ENCODE measurements around the gene FGD4.
A peak's percentile ranks its signal among the peaks of the same experiment; 100 is the strongest.

FGD4 gene

DNA sequence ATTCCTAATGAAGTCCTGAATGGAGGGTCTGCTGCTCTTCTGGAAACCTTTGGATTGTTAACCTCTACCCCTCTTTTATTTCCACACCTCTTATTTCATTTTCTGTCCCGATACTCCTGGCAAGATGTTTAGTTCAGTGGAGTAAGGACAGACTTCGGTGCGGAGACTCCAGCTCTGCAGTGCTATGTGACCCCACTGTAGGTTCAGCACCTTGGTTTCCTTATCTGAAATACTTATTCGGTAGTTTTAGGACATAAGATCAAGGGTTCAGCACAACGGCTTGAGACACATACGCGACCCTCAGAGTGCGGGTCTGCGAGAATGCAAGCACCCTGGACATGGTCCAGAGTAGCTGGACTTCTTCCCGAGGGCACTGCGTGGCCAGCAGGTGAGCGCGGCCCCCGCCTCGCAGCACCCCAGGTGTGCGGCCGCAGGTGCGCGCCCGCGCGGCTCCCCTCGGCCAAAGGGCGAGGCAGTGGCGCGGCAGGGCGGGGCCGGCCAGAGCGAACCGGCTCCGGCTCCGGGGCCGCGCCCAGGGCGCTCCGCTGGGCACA lies 465 bp upstream of the FGD4 start:
- TF ChIP-seq NFRKB (IDR thresholded peaks at IDR 0.05) (no peak), TARDBP (IDR thresholded peaks at IDR 0.05) (no peak), SUZ12 (IDR thresholded peaks at IDR 0.05) (no peak), HDGF (IDR thresholded peaks at IDR 0.05; ENCODE audit: borderline replicate concordance) (no peak), ELF4 (IDR thresholded peaks at IDR 0.05) (no peak)
- POLR2A ChIA-PET = interaction anchor here (0.6 to 1.3 kb wide), 3 partner anchors 20 to 670 kb away, joined by 3 to 4 read pairs (median 3); partner anchors contain the start of genes AMN1 and DNM1L
- CTCF ChIA-PET = interaction anchor here (1.2 kb wide), 1 partner anchor 33 kb away, joined by 3 read pairs; no protein-coding TSS in a partner anchor
- no peak for DNase-seq (ENCODE audit: extremely low spot score)

DNA sequence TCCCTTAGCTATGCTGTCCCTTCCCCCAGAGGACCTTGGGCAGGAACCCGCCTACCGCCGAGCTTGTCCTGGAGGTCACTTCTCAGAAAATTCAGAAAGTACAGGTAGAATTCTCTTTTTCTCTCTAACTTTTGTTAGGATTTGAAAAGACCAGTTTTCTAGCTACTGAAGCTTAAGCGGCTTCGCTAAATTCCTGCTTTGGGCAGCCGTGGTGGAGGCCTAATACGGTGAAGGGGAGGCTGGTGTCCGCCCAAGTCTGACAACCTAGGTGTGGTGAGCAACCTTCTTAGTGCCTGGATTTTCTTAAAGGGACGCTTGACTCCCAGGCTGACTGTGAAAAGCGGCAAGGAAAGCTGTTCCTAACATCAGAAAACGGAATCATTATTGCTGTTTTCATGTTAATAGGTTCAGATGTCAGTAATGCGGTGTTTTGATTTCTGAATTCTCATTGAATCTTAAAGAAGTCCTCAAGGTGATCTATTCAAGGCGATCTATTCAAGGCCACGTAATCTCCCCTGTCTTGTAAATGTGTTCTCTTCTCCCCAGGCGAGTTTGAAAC lies 835 bp downstream of the FGD4 start:
- TF ChIP-seq ARNT (IDR thresholded peaks at IDR 0.05) (no peak), ZNF384 (IDR thresholded peaks at IDR 0.05) (no peak), ELF4 (IDR thresholded peaks at IDR 0.05) (no peak), SUZ12 (IDR thresholded peaks at IDR 0.05) (no peak)
- ChIA-PET POLR2A (interaction anchor here (1.0 to 1.3 kb wide), 4 partner anchors 21 to 355 kb away, joined by 3 to 4 read pairs (median 4); partner anchors contain the start of genes DNM1L and YARS2), CTCF (no interaction called here)
- DNase-seq (ENCODE audit: extremely low spot score) = peak; percentile 25

DNA sequence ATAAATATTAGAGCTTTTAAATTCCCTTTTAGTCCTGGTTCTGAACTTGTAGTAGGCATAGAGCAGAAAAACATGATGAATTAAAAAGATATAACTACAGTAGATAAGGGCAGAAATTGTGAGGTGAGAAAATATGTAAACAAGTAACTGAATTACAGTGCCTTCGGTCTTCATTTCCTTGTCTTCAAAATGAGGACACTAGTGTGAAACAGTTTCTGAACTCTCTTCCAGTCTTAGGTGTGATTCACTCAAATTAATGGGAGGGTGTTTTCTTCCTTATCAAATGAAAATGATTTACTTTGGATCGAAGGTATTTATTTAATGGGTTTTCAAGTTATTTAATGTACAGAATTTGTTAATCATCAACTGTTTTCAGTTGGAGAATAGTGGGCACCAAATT lies 1.5 kb downstream of the FGD4 start:
- ChIA-PET POLR2A (interaction anchor here (1.0 kb wide), 1 partner anchor 277 kb away, joined by 3 read pairs; no protein-coding TSS in a partner anchor), CTCF (no interaction called here)
- DNase-seq (ENCODE audit: extremely low spot score) = no peak

DNA sequence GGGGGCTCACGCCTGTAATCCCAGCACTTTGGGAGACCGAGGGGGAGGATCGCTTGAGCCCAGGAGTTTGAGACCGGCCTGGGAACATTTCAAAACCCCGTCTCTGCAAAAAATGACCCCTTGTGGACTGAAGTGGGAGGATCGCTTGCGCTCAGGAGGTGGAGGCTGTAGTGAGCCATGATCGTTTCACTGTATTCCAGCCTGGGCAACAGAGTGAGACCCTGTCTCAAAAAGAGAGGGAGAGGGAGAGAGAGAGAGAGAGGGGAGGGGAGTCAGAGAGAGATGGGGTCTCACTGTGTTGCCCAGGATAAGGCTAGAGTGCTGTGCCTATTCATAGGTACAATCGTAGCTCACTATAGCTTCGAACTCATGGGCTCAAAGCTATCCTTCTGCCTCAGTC lies 2.8 kb downstream of the FGD4 start:
- TF ChIP-seq, protein P1, sequence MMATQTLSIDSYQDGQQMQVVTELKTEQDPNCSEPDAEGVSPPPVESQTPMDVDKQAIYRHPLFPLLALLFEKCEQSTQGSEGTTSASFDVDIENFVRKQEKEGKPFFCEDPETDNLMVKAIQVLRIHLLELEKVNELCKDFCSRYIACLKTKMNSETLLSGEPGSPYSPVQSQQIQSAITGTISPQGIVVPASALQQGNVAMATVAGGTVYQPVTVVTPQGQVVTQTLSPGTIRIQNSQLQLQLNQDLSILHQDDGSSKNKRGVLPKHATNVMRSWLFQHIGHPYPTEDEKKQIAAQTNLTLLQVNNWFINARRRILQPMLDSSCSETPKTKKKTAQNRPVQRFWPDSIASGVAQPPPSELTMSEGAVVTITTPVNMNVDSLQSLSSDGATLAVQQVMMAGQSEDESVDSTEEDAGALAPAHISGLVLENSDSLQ (IDR thresholded peaks at IDR 0.05) = no peak
- no peak for TF ChIP-seq ARNT (IDR thresholded peaks at IDR 0.05)
- TF ChIP-seq SUZ12 (IDR thresholded peaks at IDR 0.05) = no peak
- no peak for TF ChIP-seq BHLHE40 (IDR thresholded peaks at IDR 0.05; ENCODE audit: borderline replicate concordance)
- TF ChIP-seq FOXA1 (IDR thresholded peaks at IDR 0.05) = no peak
- no peak for TF ChIP-seq TARDBP (IDR thresholded peaks at IDR 0.05)
- TF ChIP-seq CTBP1 (IDR thresholded peaks at IDR 0.05; ENCODE audit: borderline replicate concordance) = no peak
- no peak for TF ChIP-seq HDGF (IDR thresholded peaks at IDR 0.05; ENCODE audit: borderline replicate concordance)
- TF ChIP-seq L3MBTL2 (conservative IDR thresholded peaks at IDR 0.05) = no peak
- no peak for TF ChIP-seq FOXK2 (IDR thresholded peaks at IDR 0.05)
- TF ChIP-seq ZNF384 (IDR thresholded peaks at IDR 0.05) = no peak
- no peak for TF ChIP-seq ELF4 (IDR thresholded peaks at IDR 0.05)
- no peak for TF ChIP-seq NFRKB (IDR thresholded peaks at IDR 0.05)
- no peak for TF ChIP-seq FOXM1 (IDR thresholded peaks at IDR 0.05; ENCODE audit: borderline replicate concordance)
- TF ChIP-seq LEF1 (IDR thresholded peaks at IDR 0.05; ENCODE audit: borderline replicate concordance) = no peak
- TF ChIP-seq SP1 (IDR thresholded peaks at IDR 0.05) = no peak
- CTCF ChIA-PET = no interaction called here
- POLR2A ChIA-PET = no interaction called here

More for the DNA sequence above, 1.5 kb downstream of the FGD4 start:
- TF ChIP-seq SUZ12 (IDR thresholded peaks at IDR 0.05) = no peak
- no peak for TF ChIP-seq SP1 (IDR thresholded peaks at IDR 0.05)

DNA sequence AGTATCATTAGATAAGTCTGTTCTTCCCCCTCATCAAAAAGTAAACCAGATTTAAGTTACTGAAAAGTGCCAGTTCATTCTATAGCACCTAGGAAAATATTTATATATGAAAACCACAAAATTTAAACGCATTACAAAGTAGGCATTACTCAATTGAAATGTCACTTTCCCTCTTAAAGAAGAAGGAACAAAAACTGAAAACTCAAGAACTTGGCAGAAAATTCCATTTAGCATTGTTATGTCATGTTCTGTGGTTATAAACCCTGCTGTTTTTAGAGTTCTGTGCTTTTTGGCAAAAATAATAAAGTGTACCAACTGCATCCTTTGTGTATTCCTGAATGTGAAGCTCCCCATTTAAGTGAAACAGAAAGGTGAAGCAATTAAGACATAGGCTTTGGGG lies 3.6 kb downstream of the FGD4 start:
- ChIA-PET POLR2A (interaction anchor here (1.0 kb wide), 1 partner anchor 276 kb away, joined by 5 read pairs; the partner anchor contains the start of gene DNM1L), CTCF (no interaction called here)
- DNase-seq (ENCODE audit: extremely low spot score) = no peak
- no peak for TF ChIP-seq CTBP1 (IDR thresholded peaks at IDR 0.05; ENCODE audit: borderline replicate concordance)
- no peak for TF ChIP-seq L3MBTL2 (conservative IDR thresholded peaks at IDR 0.05)
- TF ChIP-seq, protein P1 (IDR thresholded peaks at IDR 0.05) = no peak
- no peak for TF ChIP-seq HDGF (IDR thresholded peaks at IDR 0.05; ENCODE audit: borderline replicate concordance)
- no peak for TF ChIP-seq NFRKB (IDR thresholded peaks at IDR 0.05)
- no peak for TF ChIP-seq SUZ12 (IDR thresholded peaks at IDR 0.05)
- no peak for TF ChIP-seq FOXA1 (IDR thresholded peaks at IDR 0.05)
- TF ChIP-seq ZNF384 (IDR thresholded peaks at IDR 0.05) = no peak
- no peak for TF ChIP-seq FOXK2 (IDR thresholded peaks at IDR 0.05)
- no peak for TF ChIP-seq ARNT (IDR thresholded peaks at IDR 0.05)

More for the DNA sequence above, 2.8 kb downstream of the FGD4 start:
- no peak for DNase-seq (ENCODE audit: extremely low spot score)

DNA sequence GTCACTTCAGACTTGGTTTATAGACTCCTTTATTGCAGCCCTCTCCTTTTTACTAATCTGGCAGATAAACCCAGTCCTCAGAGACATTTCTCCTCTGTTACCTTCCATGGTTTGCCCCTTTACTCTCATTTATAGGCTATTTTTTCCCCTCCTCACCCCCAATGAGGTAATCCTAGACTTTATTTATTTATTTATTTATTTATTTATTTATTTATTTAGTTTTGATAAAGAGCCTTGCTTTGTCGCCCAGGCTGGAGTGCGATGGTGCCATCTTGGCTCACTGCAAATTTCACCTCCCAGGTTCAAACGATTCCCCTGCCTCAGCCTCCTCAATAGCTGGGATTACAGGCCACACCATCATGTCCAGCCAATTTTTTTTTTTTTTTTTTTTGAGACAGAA lies 8.4 kb downstream of the FGD4 start:
- ChIA-PET CTCF (interaction anchor here (0.7 kb wide), 1 partner anchor 512 kb away, joined by 3 read pairs; no protein-coding TSS in a partner anchor), POLR2A (no interaction called here)
- no peak for TF ChIP-seq SUZ12 (IDR thresholded peaks at IDR 0.05)
- no peak for TF ChIP-seq ARNT (IDR thresholded peaks at IDR 0.05)
- no peak for TF ChIP-seq LEF1 (IDR thresholded peaks at IDR 0.05; ENCODE audit: borderline replicate concordance)
- TF ChIP-seq FOXA1 (IDR thresholded peaks at IDR 0.05) = no peak
- no peak for TF ChIP-seq HDGF (IDR thresholded peaks at IDR 0.05; ENCODE audit: borderline replicate concordance)
- TF ChIP-seq CTBP1 (IDR thresholded peaks at IDR 0.05; ENCODE audit: borderline replicate concordance) = no peak
- TF ChIP-seq FOXK2 (IDR thresholded peaks at IDR 0.05) = no peak
- no peak for TF ChIP-seq BHLHE40 (IDR thresholded peaks at IDR 0.05; ENCODE audit: borderline replicate concordance)
- TF ChIP-seq SP1 (IDR thresholded peaks at IDR 0.05) = no peak
- TF ChIP-seq NFRKB (IDR thresholded peaks at IDR 0.05) = no peak
- TF ChIP-seq ZNF384 (IDR thresholded peaks at IDR 0.05) = no peak
- TF ChIP-seq FOXM1 (IDR thresholded peaks at IDR 0.05; ENCODE audit: borderline replicate concordance) = no peak
- TF ChIP-seq, protein P1 (IDR thresholded peaks at IDR 0.05) = no peak
- no peak for TF ChIP-seq L3MBTL2 (conservative IDR thresholded peaks at IDR 0.05)
- DNase-seq (ENCODE audit: extremely low spot score) = no peak

Measured in HEK293T (cell line).